HCT116 (cell line): Measurements from ENCODE around the gene MNT.
A peak's percentile ranks its signal among the peaks of the same experiment; 100 is the strongest.

Source experiments
- ATF3 ChIP-seq: IDR thresholded peaks from 2 replicates; pipeline ENCODE4 v1.6.1; 2012
- CEBPB ChIP-seq: IDR thresholded peaks from 2 replicates; pipeline ENCODE4 v1.6.1; 2012; ENCODE audit warnings: low read depth
- CTCF ChIP-seq, 3 experiments: fragments of 200-600 bp in 1 of 3; sonication (generic) in 1 of 3; IDR thresholded peaks in 2 of 3; conservative IDR thresholded peaks in 1 of 3; 2 replicates each; pipeline ENCODE4 v1.5.1; 2012 to 2017; ENCODE audit warnings: low read depth in 2 of 3, low read length in 2 of 3, antibody characterized with exemption in 1 of 3, borderline replicate concordance in 1 of 3, control low read depth in 1 of 3, mild to moderate bottlenecking in 1 of 3, mixed read lengths in 1 of 3, mixed run types in 1 of 3, moderate library complexity in 1 of 3; ENCODE audit not compliant: insufficient read depth in 1 of 3
- EGR1 ChIP-seq: IDR thresholded peaks from 2 replicates; pipeline ENCODE4 v1.6.1; 2012; ENCODE audit warnings: low read depth
- MAX ChIP-seq: IDR thresholded peaks from 2 replicates; pipeline ENCODE4 v1.6.1; 2012
- POLR2A ChIP-seq: IDR thresholded peaks from 2 replicates; pipeline ENCODE4 v1.7.0; 2011; ENCODE audit warnings: borderline replicate concordance; ENCODE audit not compliant: insufficient read depth, insufficient read length; ENCODE audit errors: extremely low read depth
- POLR2AphosphoS5 ChIP-seq: IDR thresholded peaks from 2 replicates; pipeline ENCODE4 v1.6.1; 2011; ENCODE audit warnings: mild to moderate bottlenecking, low read depth, low read length, moderate library complexity
- RAD21 ChIP-seq: IDR thresholded peaks from 2 replicates; pipeline ENCODE4 v1.6.1; 2012; ENCODE audit warnings: low read depth, mild to moderate bottlenecking
- REST ChIP-seq: IDR thresholded peaks from 2 replicates; pipeline ENCODE4 v1.6.1; 2012; ENCODE audit warnings: low read depth
- SRF ChIP-seq: IDR thresholded peaks from 2 replicates; pipeline ENCODE4 v1.6.1; 2012; ENCODE audit warnings: low read depth
- YY1 ChIP-seq: IDR thresholded peaks from 2 replicates; pipeline ENCODE4 v1.6.1; 2011; ENCODE audit warnings: low read length, low read depth, moderate library complexity, mild to moderate bottlenecking; ENCODE audit not compliant: insufficient replicate concordance; ENCODE audit errors: extremely low read depth
- ZNF274 ChIP-seq: fragments of 200-500 bp; sonication (Bioruptor generic); IDR thresholded peaks from 2 replicates; pipeline ENCODE4 v1.6.1; 2014; ENCODE audit warnings: mild to moderate bottlenecking, low read depth, low read length, inconsistent platforms

- TF ChIP-seq MAX = no peak
- no peak for TF ChIP-seq EGR1
- 0 out of 6 replicates have a peak, but pooled peaks of 1 of the 3 experiments have one; percentile 5 for TF ChIP-seq CTCF (IDR thresholded peaks at IDR 0.05 in 2 of 3, conservative IDR thresholded peaks at IDR 0.05 in 1 of 3; ENCODE audit: borderline replicate concordance in 1 of 3, insufficient read depth in 1 of 3, low read depth in 2 of 3, low read length in 2 of 3)
- TF ChIP-seq REST = no peak
- TF ChIP-seq ZNF274 = no peak
- TF ChIP-seq CEBPB = no peak
- no peak for TF ChIP-seq POLR2A
- no peak for TF ChIP-seq RAD21
- no peak for TF ChIP-seq ATF3
- no peak for TF ChIP-seq POLR2AphosphoS5
- TF ChIP-seq SRF = no peak
- TF ChIP-seq YY1 = no peak
These were observed 5.3 kb downstream of the MNT start for GRCh38 chr17:2395258-2396181.
